ENCODE data around the gene SLC19A2.
A peak's percentile ranks its signal among the peaks of the same experiment; 100 is the strongest.

The SLC19A2 gene

GRCh38 chr1:169478094-169478672 is 7.6 kb downstream of the SLC19A2 start:
- H3K4me1 Mint-ChIP-seq (ENCODE audit: low read depth in 2 of 2), result peaks cover 0 to 7% of the 10 kb centered on the region in 2 donors
- ATAC-seq (replicated peaks), result no peak
- H3K4me3 Mint-ChIP-seq, result no peak overlapping the region

GRCh38 chr1:169475806-169476387 is 9.8 kb downstream of the SLC19A2 start:
- H3K9me3 Mint-ChIP-seq, result no peaks in the 10 kb centered on the region
- peaks cover 2% of the 10 kb centered on the region for H3K36me3 Mint-ChIP-seq (ENCODE audit: insufficient read depth)
- H3K27me3 Mint-ChIP-seq, result no peaks in the 10 kb centered on the region
- no peak overlapping the region for H3K4me3 Mint-ChIP-seq
- no peak overlapping the region for H3K27ac Mint-ChIP-seq
- DNase-seq, result no peak
- peaks cover 0 to 7% of the 10 kb centered on the region in 2 donors for H3K4me1 Mint-ChIP-seq (ENCODE audit: low read depth in 2 of 2)
- no peak for ATAC-seq (replicated peaks)

More at GRCh38 chr1:169478094-169478672, 7.6 kb downstream of the SLC19A2 start:
- no peak for DNase-seq
- no peaks in the 10 kb centered on the region for H3K27me3 Mint-ChIP-seq
- H3K36me3 Mint-ChIP-seq (ENCODE audit: insufficient read depth), result peaks cover 2% of the 10 kb centered on the region
- no peaks in the 10 kb centered on the region for H3K9me3 Mint-ChIP-seq
- H3K27ac Mint-ChIP-seq, result no peak overlapping the region

- Mint-ChIP-seq H3K36me3 (ENCODE audit: insufficient read depth) (peaks cover 2% of the 10 kb centered on the region), H3K27ac (no peak overlapping the region), H3K4me1 (ENCODE audit: low read depth in 2 of 2) (peaks cover 0 to 3% of the 10 kb centered on the region in 2 donors), H3K4me3 (no peak overlapping the region), H3K27me3 (no peaks in the 10 kb centered on the region), H3K9me3 (no peaks in the 10 kb centered on the region)
- DNase-seq, result no peak
- no peak for ATAC-seq (replicated peaks)
Measured at GRCh38 chr1:169474302-169474995, 11.3 kb downstream of the SLC19A2 start.

GRCh38 chr1:169473347-169473746 is 12.4 kb downstream of the SLC19A2 start:
- Mint-ChIP-seq H3K27me3 (no peaks in the 10 kb centered on the region), H3K4me1 (ENCODE audit: low read depth in 2 of 2) (peaks cover 0 to 3% of the 10 kb centered on the region in 2 donors), H3K36me3 (ENCODE audit: insufficient read depth) (peaks cover 4% of the 10 kb centered on the region), H3K27ac (no peak overlapping the region), H3K9me3 (no peaks in the 10 kb centered on the region), H3K4me3 (no peak overlapping the region)
- no peak for ATAC-seq (replicated peaks)
- no peak for DNase-seq

DNA sequence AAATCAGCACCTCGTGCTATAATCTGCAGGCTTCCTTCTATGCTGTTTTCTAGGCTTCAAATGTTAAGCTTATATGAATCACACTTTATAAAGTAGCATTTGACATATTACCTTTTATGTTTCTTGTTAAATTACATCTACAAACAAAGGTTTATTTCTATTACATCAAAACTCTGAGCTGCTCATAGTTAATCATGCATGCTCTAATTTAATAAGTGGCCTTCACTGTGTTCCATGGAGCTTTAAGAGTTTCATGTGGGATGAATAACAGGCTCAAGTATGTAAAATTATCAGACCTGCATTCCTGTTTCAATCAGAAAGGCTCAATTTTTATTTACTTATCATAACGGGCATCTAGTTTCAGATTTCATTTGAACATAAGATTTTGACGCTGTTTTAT is 13.0 kb downstream of the SLC19A2 start:
- H3K36me3 Mint-ChIP-seq (ENCODE audit: insufficient read depth), result peaks cover 6% of the 10 kb centered on the region
- no peak for DNase-seq
- no peak for ATAC-seq (replicated peaks)
- H3K4me3 Mint-ChIP-seq, result no peak overlapping the region
- H3K4me1 Mint-ChIP-seq (ENCODE audit: low read depth in 2 of 2), result peaks cover 0 to 3% of the 10 kb centered on the region in 2 donors
- no peaks in the 10 kb centered on the region for H3K9me3 Mint-ChIP-seq
- H3K27ac Mint-ChIP-seq, result no peak overlapping the region
- H3K27me3 Mint-ChIP-seq, result no peaks in the 10 kb centered on the region

- ATAC-seq (replicated peaks) (no peak), DNase-seq (no peak)
- Mint-ChIP-seq H3K36me3 (ENCODE audit: insufficient read depth) (peaks cover 3% of the 10 kb centered on the region), H3K27ac (no peak overlapping the region), H3K4me3 (no peak overlapping the region), H3K4me1 (ENCODE audit: low read depth in 2 of 2) (peaks cover 0 to 3% of the 10 kb centered on the region in 2 donors), H3K9me3 (no peaks in the 10 kb centered on the region), H3K27me3 (no peaks in the 10 kb centered on the region)
Measured at GRCh38 chr1:169468982-169469381, 16.8 kb downstream of the SLC19A2 start.

DNA sequence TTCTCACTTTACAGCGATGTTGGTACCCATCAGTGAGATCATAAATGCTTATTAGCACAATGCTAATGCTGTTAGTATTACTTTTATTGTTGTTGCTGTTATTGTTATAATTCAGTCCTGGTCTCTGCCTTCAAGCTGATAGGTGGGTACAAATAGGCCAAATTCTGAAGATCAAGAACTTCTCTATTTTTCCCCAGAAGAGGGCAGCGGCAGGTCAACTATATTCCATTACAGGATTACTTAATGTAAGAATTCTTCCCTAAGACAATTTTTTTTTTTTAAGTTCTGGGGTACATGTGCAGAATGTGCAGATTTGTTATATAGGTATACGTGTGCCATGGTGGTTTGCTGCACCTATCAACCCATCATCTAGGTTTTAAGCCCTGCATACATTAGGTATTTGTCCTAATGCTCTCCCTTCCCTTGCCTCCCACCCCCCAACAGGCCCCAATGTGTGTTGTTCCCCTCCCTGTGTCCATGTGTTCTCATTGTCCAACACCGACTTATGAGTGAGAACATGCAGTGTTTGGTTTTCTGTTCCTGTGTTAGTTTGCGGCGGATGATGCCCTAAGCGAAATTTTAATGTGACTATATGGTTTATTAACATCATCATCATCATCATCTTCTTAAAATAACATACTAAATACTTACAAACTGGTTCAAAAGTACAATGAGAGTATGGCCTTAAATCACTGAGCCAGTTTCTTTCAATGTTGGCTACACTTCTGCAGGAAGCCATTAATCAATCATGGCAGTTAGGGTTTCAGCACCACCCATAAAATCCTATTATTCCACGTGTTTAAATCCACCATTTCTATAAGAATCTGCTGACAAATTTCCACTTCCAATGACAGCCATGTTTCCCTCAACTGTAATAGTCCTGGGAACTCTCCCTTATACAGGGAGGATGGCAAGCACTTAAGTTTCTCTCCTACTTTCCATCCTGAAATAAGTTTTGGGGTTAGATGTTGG is 19.2 kb downstream of the SLC19A2 start:
- no peak for ATAC-seq (replicated peaks)
- H3K4me3 Mint-ChIP-seq, result no peak overlapping the region
- H3K27ac Mint-ChIP-seq, result no peak overlapping the region
- H3K27me3 Mint-ChIP-seq, result no peaks in the 10 kb centered on the region
- DNase-seq, result peak in 1 of 3 experiments; percentile 5
- no peaks in the 10 kb centered on the region for H3K9me3 Mint-ChIP-seq
- H3K36me3 Mint-ChIP-seq (ENCODE audit: insufficient read depth), result peaks cover 3% of the 10 kb centered on the region
- H3K4me1 Mint-ChIP-seq (ENCODE audit: low read depth in 2 of 2), result no peaks in the 10 kb centered on the region

DNA sequence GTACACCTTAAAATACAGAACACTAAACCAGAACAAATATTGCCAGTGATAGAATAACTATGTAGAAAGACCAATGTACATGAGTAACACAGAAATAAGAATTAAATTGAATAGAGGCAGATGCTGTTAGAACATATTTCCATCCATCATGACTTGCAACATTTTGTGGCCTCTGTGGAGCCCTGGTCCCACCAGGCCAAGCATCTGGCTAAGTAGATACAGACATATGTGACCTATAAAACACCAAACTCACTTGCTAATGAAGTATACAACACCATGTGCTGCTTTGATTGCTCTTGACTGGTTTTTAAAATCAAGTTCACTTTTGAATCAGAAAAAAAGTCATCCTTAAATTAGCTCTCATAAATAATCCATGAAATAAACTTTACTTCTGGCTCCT is 20.5 kb downstream of the SLC19A2 start:
- no peak overlapping the region for H3K4me3 Mint-ChIP-seq
- no peak overlapping the region for H3K27ac Mint-ChIP-seq
- peaks cover 0 to 4% of the 10 kb centered on the region in 2 donors for H3K4me1 Mint-ChIP-seq (ENCODE audit: low read depth in 2 of 2)
- H3K9me3 Mint-ChIP-seq, result no peaks in the 10 kb centered on the region
- ATAC-seq (replicated peaks) (no peak), DNase-seq (no peak)
- peaks cover 0 to 6% of the 10 kb centered on the region in 2 donors for H3K27me3 Mint-ChIP-seq
- peaks cover 6% of the 10 kb centered on the region for H3K36me3 Mint-ChIP-seq (ENCODE audit: insufficient read depth)

GRCh38 chr1:169462385-169462784 is 23.4 kb downstream of the SLC19A2 start:
- no peak overlapping the region for H3K27ac Mint-ChIP-seq
- peaks cover 0 to 11% of the 10 kb centered on the region in 2 donors for H3K27me3 Mint-ChIP-seq
- ATAC-seq (replicated peaks) (no peak), DNase-seq (no peak)
- peaks cover 4% of the 10 kb centered on the region for H3K36me3 Mint-ChIP-seq (ENCODE audit: insufficient read depth)
- H3K4me3 Mint-ChIP-seq, result no peak overlapping the region
- peaks cover 0 to 2% of the 10 kb centered on the region in 2 donors for H3K9me3 Mint-ChIP-seq
- H3K4me1 Mint-ChIP-seq (ENCODE audit: low read depth in 2 of 2), result peaks cover 2 to 4% of the 10 kb centered on the region in 2 donors

DNA sequence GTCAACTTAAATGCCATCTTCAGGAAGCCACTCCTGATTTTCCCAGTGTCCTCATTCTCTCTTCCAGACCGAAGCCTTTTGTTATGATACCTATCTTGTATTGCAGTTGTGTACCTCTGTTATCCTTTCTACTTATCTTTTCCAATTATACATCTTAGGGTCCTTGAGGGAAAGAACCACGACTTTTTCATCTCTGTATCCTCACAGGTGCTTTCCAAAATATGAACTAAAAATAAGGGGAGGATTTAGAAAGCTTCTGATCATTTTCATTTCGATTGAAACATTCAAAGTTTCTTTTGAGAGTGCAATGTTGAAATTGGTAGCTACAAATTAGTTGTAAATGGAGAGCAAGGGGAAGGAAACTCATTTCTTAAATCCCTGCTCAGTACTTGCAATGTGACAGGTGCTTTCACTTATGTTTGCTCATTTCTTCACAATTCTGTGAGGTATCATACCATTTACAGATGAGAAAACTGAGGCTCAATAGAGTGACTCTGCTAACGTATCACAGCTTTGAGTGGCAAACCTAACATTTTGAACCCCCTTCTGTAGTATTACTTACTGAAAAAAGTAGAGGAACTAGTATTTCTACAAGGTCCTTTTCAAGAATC is 24.2 kb downstream of the SLC19A2 start:
- H3K4me3 Mint-ChIP-seq, result no peak overlapping the region
- peaks cover 0 to 11% of the 10 kb centered on the region in 2 donors for H3K27me3 Mint-ChIP-seq
- no peak overlapping the region for H3K27ac Mint-ChIP-seq

GRCh38 chr1:169460191-169460833 is 25.4 kb downstream of the SLC19A2 start:
- H3K36me3 Mint-ChIP-seq (ENCODE audit: insufficient read depth), result peaks cover 4% of the 10 kb centered on the region
- peak; percentile 58 for ATAC-seq (replicated peaks)
- H3K27me3 Mint-ChIP-seq, result peaks cover 0 to 11% of the 10 kb centered on the region in 2 donors
- no peak for DNase-seq
- H3K4me1 Mint-ChIP-seq (ENCODE audit: low read depth in 2 of 2), result peaks cover 2 to 4% of the 10 kb centered on the region in 2 donors
- peak overlapping the region; percentile 60 to 68 for H3K4me3 Mint-ChIP-seq
- H3K9me3 Mint-ChIP-seq, result peaks cover 0 to 8% of the 10 kb centered on the region in 2 donors
- no peak overlapping the region for H3K27ac Mint-ChIP-seq

More for the DNA sequence above, 24.2 kb downstream of the SLC19A2 start:
- ATAC-seq (replicated peaks), result no peak
- H3K4me1 Mint-ChIP-seq (ENCODE audit: low read depth in 2 of 2), result peaks cover 2 to 4% of the 10 kb centered on the region in 2 donors
- DNase-seq, result no peak
- peaks cover 4% of the 10 kb centered on the region for H3K36me3 Mint-ChIP-seq (ENCODE audit: insufficient read depth)
- H3K9me3 Mint-ChIP-seq, result peaks cover 0 to 8% of the 10 kb centered on the region in 2 donors

DNA sequence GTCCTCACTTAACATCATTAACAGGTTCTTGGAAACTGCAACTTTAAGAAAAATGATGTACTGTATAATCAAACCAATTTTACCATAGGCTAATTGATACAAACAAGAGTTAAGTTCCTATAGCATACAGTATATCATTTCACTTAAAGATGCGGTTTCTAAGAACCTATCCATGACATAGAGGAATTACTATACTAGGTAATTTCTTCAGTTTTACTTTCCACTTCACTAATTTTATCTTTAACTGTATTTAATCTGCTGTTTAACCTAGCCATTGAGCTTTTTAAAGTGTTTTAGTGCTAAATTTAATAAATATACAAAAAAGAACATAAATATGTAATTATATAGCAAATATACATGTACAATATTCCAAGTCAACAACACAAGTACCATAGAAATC is 28.3 kb downstream of the SLC19A2 start:
- Mint-ChIP-seq H3K9me3 (peaks cover 0 to 8% of the 10 kb centered on the region in 2 donors), H3K4me3 (no peak overlapping the region), H3K27ac (no peak overlapping the region), H3K4me1 (ENCODE audit: low read depth in 2 of 2) (peaks cover 2 to 4% of the 10 kb centered on the region in 2 donors), H3K36me3 (ENCODE audit: insufficient read depth) (peaks cover 4% of the 10 kb centered on the region), H3K27me3 (peaks cover 0 to 18% of the 10 kb centered on the region in 2 donors)
- ATAC-seq (replicated peaks), result no peak
- no peak for DNase-seq

Data from effector memory CD8-positive, alpha-beta T cell (primary cell).